K562 treated with DMSO at 1 percent for 12 hours (cell line): Measurements from ENCODE around the gene PNRC1. TPM values are rescaled to one million over a fixed set of nuclear protein-coding genes. Genes with fewer than 3 reads are reported as not detected.

Experiments
- total RNA-seq: library from RNA; unstranded; fragments of 300-600 nt; gene quantifications from 2 replicates; pipeline ENCODE4 v1.2.3, GENCODE V29; 2022; ENCODE audit not compliant: insufficient read depth

PNRC1 gene
- 13.2 and 24.7 TPM in 2 replicates for total RNA-seq

DNA sequence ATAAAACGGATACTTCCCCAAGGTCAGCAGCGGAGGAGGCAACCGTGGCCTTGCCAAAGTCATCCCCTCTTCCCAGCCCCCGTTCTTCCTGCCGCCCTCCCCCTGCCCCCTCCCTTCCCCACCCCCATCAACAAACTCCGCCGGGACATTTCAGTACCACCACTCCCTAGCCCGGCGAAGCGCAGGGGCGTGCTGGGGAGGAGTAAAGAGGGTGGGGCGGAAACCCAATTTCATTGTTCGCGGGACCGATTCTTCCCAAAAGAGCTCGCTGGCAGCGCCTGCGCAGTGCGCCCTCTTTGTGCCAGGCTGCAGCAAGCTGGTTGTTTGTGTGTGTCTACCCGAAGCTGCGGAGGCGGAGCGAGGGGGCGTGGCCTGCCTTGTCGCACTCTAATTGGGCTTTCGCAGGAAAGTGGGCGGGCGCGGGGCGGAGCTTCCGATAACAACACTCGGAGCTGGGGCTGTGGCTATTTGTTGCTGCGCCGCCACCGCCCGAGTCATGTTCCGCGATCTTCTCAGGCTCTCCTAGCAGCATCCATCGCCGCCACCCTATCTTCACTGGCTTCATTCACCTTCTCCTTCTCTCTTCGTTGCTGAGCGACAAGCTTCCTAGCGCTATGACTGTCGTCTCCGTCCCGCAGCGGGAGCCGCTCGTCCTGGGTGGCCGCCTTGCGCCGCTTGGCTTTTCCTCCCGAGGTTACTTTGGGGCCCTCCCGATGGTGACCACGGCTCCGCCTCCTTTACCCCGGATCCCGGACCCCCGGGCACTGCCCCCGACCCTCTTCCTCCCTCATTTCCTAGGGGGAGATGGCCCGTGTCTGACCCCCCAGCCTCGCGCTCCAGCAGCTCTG is at the start of gene PNRC1:
Gene PNRC1, plus strand, starts transcription at position 471 of the 848 bp plus-strand sequence. Its CDS starts 144 bp downstream, at position 615.

GRCh38 chr6:89117211-89118108 is 36.9 kb downstream of the PNRC1 start, which contains the start of gene SRSF12:
Gene SRSF12 (minus strand): TSS chr6:89118071. CDS start chr6:89117887, 184 bp downstream.

Other genes starting within 250 kb of the PNRC1 start
- gene RNGTT, start 117.1 kb upstream of the PNRC1 start, total RNA-seq = 4.4 and 11.8 TPM in 2 replicates
- gene SRSF12, start 37.3 kb downstream of the PNRC1 start, total RNA-seq = not detected in 2 replicates
- gene PM20D2, start 65.3 kb downstream of the PNRC1 start, total RNA-seq = 0.26 and 0.64 TPM in 2 replicates
- gene GABRR1, start 136.6 kb downstream of the PNRC1 start, total RNA-seq = not detected in 2 replicates
- 1.1 TPM in 1 of 2 replicates, not detected in the other for gene GABRR2, start 234.5 kb downstream of the PNRC1 start, total RNA-seq